ENCODE data around the gene SOD1.
"Not testable (repeated sequence)": the region's sequence is repeated elsewhere in the genome, so short reads cannot be mapped to it uniquely, and the experiment has no call there.

Gene SOD1

GRCh38 chr21:31659536-31660258 lies at the start of gene SOD1:
Gene SOD1, plus strand, starts transcription at chr21:31659693. Its CDS starts 77 bp downstream, at chr21:31659770.
- peak; percentile 98 for DNase-seq

- no peak for DNase-seq
Observed at GRCh38 chr21:31611445-31611844, 48.0 kb upstream of the SOD1 start.

GRCh38 chr21:31612894-31613785 lies 46.4 kb upstream of the SOD1 start:
- no peak for DNase-seq

GRCh38 chr21:31614705-31615104 lies 44.8 kb upstream of the SOD1 start:
- DNase-seq = no peak

- no peak for DNase-seq
Observed at GRCh38 chr21:31616216-31616615, 43.3 kb upstream of the SOD1 start.

- no peak for DNase-seq
Observed at GRCh38 chr21:31618696-31619430, 40.6 kb upstream of the SOD1 start.

- DNase-seq = no peak
Observed at GRCh38 chr21:31622397-31622796, 37.1 kb upstream of the SOD1 start.

DNA sequence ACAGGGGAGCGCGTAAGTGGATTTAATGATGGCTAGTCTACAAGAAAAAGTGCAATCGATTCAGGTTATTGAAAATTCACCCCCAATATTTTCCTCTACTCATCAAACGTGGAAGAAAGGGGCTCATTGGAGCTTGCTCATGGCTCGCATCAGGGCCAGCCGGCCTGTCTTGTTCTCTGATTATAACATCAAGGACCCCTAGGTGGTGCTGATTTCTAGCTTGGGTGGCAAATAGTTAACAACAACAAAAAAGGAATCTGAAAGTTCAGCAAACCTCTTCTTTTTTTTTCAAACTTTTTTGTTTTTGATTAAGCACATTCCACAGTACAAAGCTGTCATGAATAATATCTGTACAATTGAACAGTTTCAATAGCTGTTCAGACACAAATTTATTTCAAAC lies 35.8 kb upstream of the SOD1 start:
- DNase-seq = no peak

DNA sequence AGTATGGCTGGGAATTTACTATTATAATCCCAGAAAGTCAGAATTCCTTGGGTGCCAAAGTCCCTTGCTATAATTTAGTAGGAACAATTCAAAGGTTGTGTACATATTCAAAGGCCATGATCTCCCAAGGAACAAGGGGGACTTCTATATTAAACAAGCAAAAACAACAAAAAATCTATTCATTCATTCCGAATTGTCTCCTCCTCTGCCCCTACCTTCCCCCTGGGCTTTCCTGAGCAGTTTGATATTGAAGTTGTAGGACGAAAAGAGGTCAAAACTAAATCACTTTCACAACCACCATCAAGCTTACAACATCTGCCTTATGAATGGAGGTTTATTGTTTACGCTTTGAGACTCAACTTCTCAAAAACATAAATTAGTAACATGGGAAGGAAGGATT lies 35.3 kb upstream of the SOD1 start:
- DNase-seq = no peak

GRCh38 chr21:31624961-31625491 lies 34.5 kb upstream of the SOD1 start:
- DNase-seq = no peak

DNA sequence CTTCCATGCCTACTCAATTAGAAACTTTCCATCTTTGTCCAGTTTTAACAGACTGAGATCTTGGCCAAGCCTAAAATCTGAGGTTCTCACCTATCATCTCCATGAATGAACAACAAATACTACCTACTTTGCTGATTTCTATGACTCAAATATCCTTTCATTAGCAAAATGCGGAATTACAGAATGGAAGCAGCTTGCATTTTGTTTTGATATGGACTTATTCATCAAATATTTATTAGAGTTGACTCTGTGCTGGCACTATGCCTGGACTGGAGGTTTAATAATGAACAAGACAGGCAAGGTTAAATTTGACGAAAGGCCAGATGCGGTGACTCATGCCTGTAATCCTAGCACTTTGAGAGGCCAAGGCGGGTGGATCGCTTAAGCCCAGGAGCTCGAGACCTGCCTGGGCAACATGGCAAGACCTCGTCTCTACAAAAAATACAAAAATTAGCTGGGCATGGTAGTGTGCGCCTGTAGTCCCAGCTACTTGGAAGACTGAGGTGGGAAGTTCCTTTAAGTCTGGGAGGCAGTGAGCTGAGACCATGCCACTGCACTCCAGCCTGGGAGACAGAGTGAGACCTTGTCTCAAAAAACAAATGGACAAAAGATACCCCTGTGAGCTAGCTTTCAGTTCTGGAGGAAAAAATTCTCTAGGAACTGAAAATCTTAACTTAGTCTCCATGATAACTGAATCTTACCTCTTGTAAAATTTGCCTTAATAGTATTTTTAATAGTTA lies 29.4 kb upstream of the SOD1 start:
- DNase-seq = no peak

- DNase-seq = not testable (repeated sequence)
Observed at GRCh38 chr21:31631881-31632280, 27.6 kb upstream of the SOD1 start.

- no peak for DNase-seq
Observed at GRCh38 chr21:31634993-31635392, 24.5 kb upstream of the SOD1 start.

DNA sequence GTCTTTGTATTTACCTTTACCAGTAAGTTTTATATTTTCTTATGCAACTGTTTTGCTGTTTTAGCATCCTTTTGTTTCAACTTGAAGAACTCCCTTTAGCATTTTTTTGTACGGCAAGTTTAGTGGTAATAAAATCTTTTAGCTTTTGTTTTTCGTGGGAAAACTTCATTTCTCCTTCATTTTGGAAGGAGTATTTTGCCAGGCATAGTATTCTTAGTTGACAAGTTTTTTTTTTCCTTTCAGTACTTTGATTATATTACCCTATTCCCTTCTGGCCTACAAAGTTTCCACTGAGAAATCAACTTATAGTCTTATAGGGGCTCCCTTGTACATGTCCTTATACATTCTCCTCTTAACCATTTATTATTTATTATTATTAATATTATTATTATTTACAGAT lies 22.6 kb upstream of the SOD1 start:
- no peak for DNase-seq

- no peak for DNase-seq
Observed at GRCh38 chr21:31641416-31641922, 18.0 kb upstream of the SOD1 start.

GRCh38 chr21:31644643-31645042 lies 14.8 kb upstream of the SOD1 start:
- no peak for DNase-seq

GRCh38 chr21:31647650-31648049 lies 11.8 kb upstream of the SOD1 start:
- DNase-seq = no peak

GRCh38 chr21:31650930-31651329 lies 8.6 kb upstream of the SOD1 start:
- no peak for DNase-seq

DNA sequence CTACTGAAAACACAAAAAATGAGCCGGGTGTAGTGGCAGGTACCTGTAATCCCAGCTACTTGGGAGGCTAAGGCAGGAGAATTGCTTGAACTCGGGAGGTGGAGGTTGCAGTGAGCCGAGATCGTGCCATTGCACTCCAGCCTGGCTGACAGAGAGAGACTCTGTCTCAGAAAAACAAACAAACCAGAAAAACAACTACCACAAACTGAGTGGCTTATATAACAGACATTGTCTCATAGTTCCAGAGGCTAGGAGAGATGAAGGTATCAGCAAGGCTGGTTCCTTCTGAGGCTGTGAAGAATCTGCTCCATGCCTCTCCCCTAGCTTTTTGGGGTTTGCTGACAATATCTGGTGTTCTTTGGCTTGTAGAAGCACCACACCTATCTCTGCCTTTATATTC lies 8.0 kb upstream of the SOD1 start:
- not testable (repeated sequence) for DNase-seq

DNA sequence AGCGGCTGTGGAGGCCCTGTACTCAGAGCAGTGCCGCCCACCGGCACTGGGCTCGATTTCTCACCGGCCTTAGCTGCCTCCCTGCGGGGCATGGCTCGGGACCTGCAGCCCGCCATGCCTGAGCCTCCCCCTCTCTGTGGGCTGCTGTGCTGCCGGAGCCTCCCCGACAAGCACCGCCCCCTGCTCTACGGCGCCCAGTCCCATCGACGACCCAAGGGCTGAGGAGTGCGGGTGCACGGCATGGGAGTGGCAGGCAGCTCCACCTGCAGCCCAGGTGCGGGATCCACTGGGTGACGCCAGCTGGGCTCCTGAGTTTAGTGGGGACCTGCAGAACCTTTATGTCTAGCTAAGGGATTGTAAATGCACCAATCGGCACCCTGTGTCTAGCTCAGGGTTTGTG lies 5.2 kb upstream of the SOD1 start:
- no peak for DNase-seq

- peak; percentile 53 for DNase-seq
Observed at GRCh38 chr21:31654821-31655580, 4.5 kb upstream of the SOD1 start.
